Natural killer cell (primary cell): ENCODE results near the gene CERS6. TPM values are rescaled to one million over a fixed set of nuclear protein-coding genes. Genes with fewer than 3 reads are reported as not detected.

Source experiments
- ATAC-seq, 3 donors: fragments of 150-1000 bp in 2 of 3; fragments of 200-7000 bp in 1 of 3; cut with Tn5 transposase; 1 replicate in 1 of 3; 2 replicates in 2 of 3; pipeline ENCODE4 v1.10.0; 2021; ENCODE audit warnings: mild to moderate bottlenecking in 2 of 3, moderate library complexity in 2 of 3
- DNase-seq, 2 donors: peaks; one replicate each; pipeline versions ENCODE4 v3.0.0 to v3.0.0-alpha.2; 2013 to 2021; ENCODE audit warnings: mixed read lengths in 1 of 2
- H3K27ac ChIP-seq: one replicate; pipeline ENCODE4 v1.5.1; 2013; ENCODE audit warnings: mild to moderate bottlenecking, low read length
- H3K27me3 ChIP-seq: one replicate; pipeline ENCODE4 v1.6.1; 2013; ENCODE audit warnings: low read length; ENCODE audit not compliant: control insufficient read depth, insufficient read depth
- H3K36me3 ChIP-seq: one replicate; pipeline ENCODE4 v1.6.1; 2013; ENCODE audit warnings: low read length; ENCODE audit not compliant: control insufficient read depth, insufficient read depth
- H3K4me1 ChIP-seq: one replicate; pipeline ENCODE4 v1.6.1; 2013; ENCODE audit warnings: low read length; ENCODE audit not compliant: control insufficient read depth, insufficient read depth
- H3K4me3 ChIP-seq: one replicate; pipeline ENCODE4 v1.5.1; 2013; ENCODE audit warnings: low read length
- H3K9me3 ChIP-seq: one replicate; pipeline ENCODE4 v1.6.1; 2013; ENCODE audit warnings: low read length; ENCODE audit not compliant: control insufficient read depth, insufficient read depth
- H3K27ac Mint-ChIP-seq, 2 donors: one replicate each; pipeline ENCODE4 v1.8.0; 2022; ENCODE audit warnings: mild to moderate bottlenecking in 2 of 2, mixed read lengths in 2 of 2, moderate library complexity in 1 of 2
- H3K27me3 Mint-ChIP-seq, 2 donors: one replicate each; pipeline ENCODE4 v1.8.0; 2022; ENCODE audit warnings: low read depth in 2 of 2, mixed read lengths in 2 of 2
- H3K36me3 Mint-ChIP-seq: one replicate; pipeline ENCODE4 v1.8.0; 2022; ENCODE audit warnings: mixed read lengths
- H3K4me1 Mint-ChIP-seq, 2 donors: one replicate each; pipeline ENCODE4 v1.8.0; 2022; ENCODE audit warnings: mixed read lengths in 2 of 2
- H3K4me3 Mint-ChIP-seq: one replicate; pipeline ENCODE4 v1.8.0; 2022; ENCODE audit warnings: mild to moderate bottlenecking, moderate library complexity, mixed read lengths
- H3K9me3 Mint-ChIP-seq, 2 donors: one replicate each; pipeline ENCODE4 v1.8.0; 2022; ENCODE audit warnings: mixed read lengths in 2 of 2
- CTCF ChIP-seq: fragments of 200-600 bp; IDR thresholded peaks from one replicate; pipeline ENCODE4 v1.8.0; 2022; ENCODE audit warnings: antibody characterized with exemption
- WGBS: methylation state at CpG from one replicate; pipeline ENCODE4 v1.1.7; 2013; ENCODE audit warnings: missing lambda C conversion rate; ENCODE audit not compliant: insufficient coverage; 5-methylcytosine and 5-hydroxymethylcytosine counted together
- intact Hi-C: fragments of 100-400 bp; cut with micrococcal nuclease; formaldehyde crosslinking; loops from one replicate; pipeline ENCODE4 v1.14.2; 2022
- total RNA-seq, 4 donors: library from RNA; stranded (reverse); fragments of 120-200 nt in 1 of 4; gene quantifications; one replicate each; pipeline versions ENCODE4 v1.2.3 to v1.2.4, GENCODE V29; 2013 to 2022

Gene CERS6
- total RNA-seq, 3 donors from 2014 or later (not counting 1 experiment from before 2014, with no cell fraction given), result 9.1 to 13.5 (median 11.8) TPM

GRCh38 chr2:168433527-168433926, 22.5 kb upstream of the CERS6 start:
- ATAC-seq, result no peak
- DNase-seq, result no peak
- intact Hi-C loops, result no loop called here
- peaks cover 6 to 9% of the 10 kb centered on the region in 2 donors for H3K27me3 Mint-ChIP-seq
- no peaks in the 10 kb centered on the region for H3K36me3 ChIP-seq
- no peaks in the 10 kb centered on the region for H3K9me3 Mint-ChIP-seq
- WGBS, result 100% methylated on average over 1 of the region's 2 CpGs
- H3K27me3 ChIP-seq, result no peaks in the 10 kb centered on the region
- H3K4me3 Mint-ChIP-seq, result no peak overlapping the region
- no peaks in the 10 kb centered on the region for H3K9me3 ChIP-seq
- no peaks in the 10 kb centered on the region for H3K36me3 Mint-ChIP-seq
- H3K27ac Mint-ChIP-seq, result no peak overlapping the region
- no peak overlapping the region for H3K4me3 ChIP-seq
- H3K4me1 ChIP-seq, result peaks cover 6% of the 10 kb centered on the region
- TF ChIP-seq CTCF, result no peak
- H3K4me1 Mint-ChIP-seq, result peaks cover 14 to 19% of the 10 kb centered on the region in 2 donors
- no peak overlapping the region for H3K27ac ChIP-seq

GRCh38 chr2:168434146-168434545, 21.9 kb upstream of the CERS6 start:
- TF ChIP-seq CTCF, result no peak
- Mint-ChIP-seq H3K4me1 (peaks cover 14 to 19% of the 10 kb centered on the region in 2 donors), H3K27ac (no peak overlapping the region), H3K4me3 (no peak overlapping the region), H3K36me3 (no peaks in the 10 kb centered on the region), H3K27me3 (peaks cover 4 to 9% of the 10 kb centered on the region in 2 donors), H3K9me3 (no peaks in the 10 kb centered on the region)
- Histone ChIP-seq H3K4me1 (peaks cover 6% of the 10 kb centered on the region), H3K27ac (no peak overlapping the region), H3K27me3 (no peaks in the 10 kb centered on the region), H3K36me3 (no peaks in the 10 kb centered on the region), H3K4me3 (no peak overlapping the region), H3K9me3 (no peaks in the 10 kb centered on the region)
- ATAC-seq, result no peak
- intact Hi-C loops, result no loop called here
- 100% methylated on average over 1 of the region's 2 CpGs for WGBS
- peak in 1 of 2 donors; percentile 32 for DNase-seq

- Mint-ChIP-seq H3K27me3 (peaks cover 5 to 9% of the 10 kb centered on the region in 2 donors), H3K36me3 (no peaks in the 10 kb centered on the region), H3K4me3 (no peak overlapping the region), H3K4me1 (peaks cover 14 to 19% of the 10 kb centered on the region in 2 donors), H3K9me3 (no peaks in the 10 kb centered on the region), H3K27ac (no peak overlapping the region)
- no peak overlapping the region for H3K27ac ChIP-seq
- no peaks in the 10 kb centered on the region for H3K9me3 ChIP-seq
- peaks cover 6% of the 10 kb centered on the region for H3K4me1 ChIP-seq
- DNase-seq (no peak), ATAC-seq (no peak)
- intact Hi-C loops, result no loop called here
- no peaks in the 10 kb centered on the region for H3K27me3 ChIP-seq
- H3K4me3 ChIP-seq, result no peak overlapping the region
- no peaks in the 10 kb centered on the region for H3K36me3 ChIP-seq
- no peak for TF ChIP-seq CTCF
Measured at GRCh38 chr2:168436840-168437239, 19.2 kb upstream of the CERS6 start.

- Mint-ChIP-seq H3K27ac (no peak overlapping the region), H3K36me3 (no peaks in the 10 kb centered on the region), H3K4me1 (peaks cover 6 to 8% of the 10 kb centered on the region in 2 donors), H3K27me3 (peaks cover 0 to 5% of the 10 kb centered on the region in 2 donors), H3K9me3 (no peaks in the 10 kb centered on the region), H3K4me3 (no peak overlapping the region)
- Histone ChIP-seq H3K4me3 (no peak overlapping the region), H3K27me3 (no peaks in the 10 kb centered on the region), H3K9me3 (no peaks in the 10 kb centered on the region), H3K4me1 (peaks cover 4% of the 10 kb centered on the region), H3K36me3 (no peaks in the 10 kb centered on the region), H3K27ac (no peak overlapping the region)
- intact Hi-C loops, result no loop called here
- DNase-seq (no peak), ATAC-seq (no peak)
- WGBS, result 100% methylated on average over 4 of the region's 6 CpGs
- no peak for TF ChIP-seq CTCF
Measured at GRCh38 chr2:168438553-168438952, 17.5 kb upstream of the CERS6 start.
